ENCODE results near the gene PER1. TPM values are rescaled to one million over a fixed set of nuclear protein-coding genes. Genes with fewer than 3 reads are reported as not detected.
A peak's percentile ranks its signal among the peaks of the same experiment; 100 is the strongest.

Gene PER1
- total RNA-seq, 4 donors from 2014 or later = 127 to 263 (median 168) TPM

GRCh38 chr17:8155996-8156245 lies 3.7 kb upstream of the PER1 start:
- peaks cover 4 to 23% (median 18%) of the 10 kb centered on the region in 4 donors for H3K36me3 ChIP-seq
- H3K9me3 ChIP-seq = no peaks in the 10 kb centered on the region
- TF ChIP-seq EP300 (IDR thresholded peaks at IDR 0.05) (no peak), CTCF (IDR thresholded peaks at IDR 0.05) (no peak), POLR2A (IDR thresholded peaks at IDR 0.05; ENCODE audit: low read depth) (no peak), POLR2AphosphoS5 (IDR thresholded peaks at IDR 0.05) (no peak)
- H3K27me3 ChIP-seq = no peaks in the 10 kb centered on the region
- H3K4me1 ChIP-seq = peaks cover 37 to 60% (median 59%) of the 10 kb centered on the region in 4 donors
- intact Hi-C loops (cut with DNase I) = no loop called here
- 0% methylated on average over 11 of the region's 11 CpGs for WGBS
- H3K27ac ChIP-seq (replicated peaks in 1 of 4) = peak overlapping the region; percentile 94 to 100 (median 100)
- peak overlapping the region; percentile 72 to 93 (median 84) for H3K4me3 ChIP-seq
- DNase-seq (ENCODE audit: extremely low spot score) = no peak

GRCh38 chr17:8155231-8155995 lies 3.2 kb upstream of the PER1 start:
- TF ChIP-seq POLR2AphosphoS5 (IDR thresholded peaks at IDR 0.05) (no peak), EP300 (IDR thresholded peaks at IDR 0.05) (no peak), CTCF (IDR thresholded peaks at IDR 0.05) (no peak), POLR2A (IDR thresholded peaks at IDR 0.05; ENCODE audit: low read depth) (no peak)
- intact Hi-C loops (cut with DNase I) = no loop called here
- H3K4me1 ChIP-seq = peaks cover 38 to 60% (median 59%) of the 10 kb centered on the region in 4 donors

GRCh38 chr17:8154608-8155155 lies 2.5 kb upstream of the PER1 start:
- intact Hi-C loops (cut with DNase I) = loop anchor here (5.0 kb wide), 1 partner anchor 312 kb away; no protein-coding TSS in a partner anchor
- TF ChIP-seq POLR2AphosphoS5 (IDR thresholded peaks at IDR 0.05) = no peak
- peak; percentile 34 for TF ChIP-seq POLR2A (IDR thresholded peaks at IDR 0.05; ENCODE audit: low read depth)
- H3K9me3 ChIP-seq = no peaks in the 10 kb centered on the region
- no peak for DNase-seq (ENCODE audit: extremely low spot score)
- H3K27me3 ChIP-seq = no peaks in the 10 kb centered on the region
- H3K4me3 ChIP-seq = peak overlapping the region; percentile 72 to 93 (median 84)
- peaks cover 10 to 25% (median 20%) of the 10 kb centered on the region in 4 donors for H3K36me3 ChIP-seq
- peaks cover 45 to 60% (median 59%) of the 10 kb centered on the region in 4 donors for H3K4me1 ChIP-seq
- WGBS = 10% methylated on average over 11 of the region's 11 CpGs
- H3K27ac ChIP-seq (replicated peaks in 1 of 4) = peak overlapping the region; percentile 94 to 100 (median 100)

More at GRCh38 chr17:8155231-8155995, 3.2 kb upstream of the PER1 start:
- Histone ChIP-seq H3K27me3 (no peaks in the 10 kb centered on the region), H3K27ac (replicated peaks in 1 of 4) (peak overlapping the region; percentile 94 to 100 (median 100)), H3K4me3 (peak overlapping the region; percentile 72 to 93 (median 84)), H3K9me3 (no peaks in the 10 kb centered on the region), H3K36me3 (peaks cover 3 to 23% (median 18%) of the 10 kb centered on the region in 4 donors)
- DNase-seq (ENCODE audit: extremely low spot score) = no peak
- 10% methylated on average over 13 of the region's 14 CpGs for WGBS

- H3K36me3 ChIP-seq = peaks cover 16 to 25% (median 21%) of the 10 kb centered on the region in 4 donors
- intact Hi-C loops (cut with DNase I) = loop anchor here (5.0 kb wide), 1 partner anchor 312 kb away; no protein-coding TSS in a partner anchor
- H3K27me3 ChIP-seq = no peaks in the 10 kb centered on the region
- peak; percentile 99 for TF ChIP-seq EP300 (IDR thresholded peaks at IDR 0.05)
- TF ChIP-seq POLR2AphosphoS5 (IDR thresholded peaks at IDR 0.05) = peak in 1 of 2 donors; percentile 100
- TF ChIP-seq CTCF (IDR thresholded peaks at IDR 0.05) = no peak
- peak; percentile 75 for TF ChIP-seq POLR2A (IDR thresholded peaks at IDR 0.05; ENCODE audit: low read depth)
- under 1% methylated on average over 8 of the region's 22 CpGs for WGBS
- DNase-seq (ENCODE audit: extremely low spot score) = peak; percentile 100
- peaks cover 50 to 60% (median 59%) of the 10 kb centered on the region in 4 donors for H3K4me1 ChIP-seq
- H3K9me3 ChIP-seq = no peaks in the 10 kb centered on the region
- peak overlapping the region; percentile 94 to 100 (median 100) for H3K27ac ChIP-seq (replicated peaks in 1 of 4)
- H3K4me3 ChIP-seq = peak overlapping the region; percentile 72 to 93 (median 84)
Observed at GRCh38 chr17:8153957-8154607, 1.9 kb upstream of the PER1 start.

Measured in esophagus muscularis mucosa (tissue), 4 donors.